Measurements from ENCODE around the gene GALE.
A peak's percentile ranks its signal among the peaks of the same experiment; 100 is the strongest.

GALE gene

GRCh38 chr1:23757812-23758211 is 42.7 kb downstream of the GALE start:
- peaks cover 62% of the 10 kb centered on the region for H3K36me3 Mint-ChIP-seq
- ATAC-seq = no peak
- H3K4me1 Mint-ChIP-seq = peaks cover 6% of the 10 kb centered on the region

DNA sequence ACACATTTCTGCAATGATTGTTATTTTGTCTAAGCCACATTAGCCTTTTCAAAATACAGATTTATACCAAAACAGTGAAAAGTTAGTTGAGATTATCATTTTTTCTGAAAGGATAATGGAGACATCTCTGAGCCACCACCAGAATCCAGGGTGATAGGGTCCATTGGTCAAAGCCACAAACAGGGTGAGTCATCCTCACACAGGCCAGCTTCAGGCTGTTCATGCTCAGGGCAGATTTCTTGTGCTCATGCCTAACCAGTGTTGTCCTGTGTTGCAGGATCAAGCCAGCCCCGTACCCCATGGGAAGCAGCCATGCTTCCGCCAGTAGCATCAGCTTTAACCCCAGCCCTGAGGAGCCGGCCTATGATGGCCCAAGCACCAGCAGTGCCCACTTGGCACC is 43.9 kb downstream of the GALE start:
- no peak for ATAC-seq
- Mint-ChIP-seq H3K4me3 (no peak overlapping the region), H3K36me3 (peaks cover 57% of the 10 kb centered on the region), H3K27ac (no peak overlapping the region), H3K9me3 (no peaks in the 10 kb centered on the region), H3K4me1 (peaks cover 6% of the 10 kb centered on the region), H3K27me3 (no peaks in the 10 kb centered on the region)

More at GRCh38 chr1:23757812-23758211, 42.7 kb downstream of the GALE start:
- Mint-ChIP-seq H3K27ac (no peak overlapping the region), H3K27me3 (no peaks in the 10 kb centered on the region), H3K4me3 (no peak overlapping the region), H3K9me3 (no peaks in the 10 kb centered on the region)

GRCh38 chr1:23752909-23753308 is 47.6 kb downstream of the GALE start:
- Mint-ChIP-seq H3K27me3 (no peaks in the 10 kb centered on the region), H3K36me3 (peaks cover 58% of the 10 kb centered on the region), H3K4me3 (no peak overlapping the region), H3K27ac (no peak overlapping the region), H3K9me3 (no peaks in the 10 kb centered on the region), H3K4me1 (peaks cover 24% of the 10 kb centered on the region)
- no peak for ATAC-seq

DNA sequence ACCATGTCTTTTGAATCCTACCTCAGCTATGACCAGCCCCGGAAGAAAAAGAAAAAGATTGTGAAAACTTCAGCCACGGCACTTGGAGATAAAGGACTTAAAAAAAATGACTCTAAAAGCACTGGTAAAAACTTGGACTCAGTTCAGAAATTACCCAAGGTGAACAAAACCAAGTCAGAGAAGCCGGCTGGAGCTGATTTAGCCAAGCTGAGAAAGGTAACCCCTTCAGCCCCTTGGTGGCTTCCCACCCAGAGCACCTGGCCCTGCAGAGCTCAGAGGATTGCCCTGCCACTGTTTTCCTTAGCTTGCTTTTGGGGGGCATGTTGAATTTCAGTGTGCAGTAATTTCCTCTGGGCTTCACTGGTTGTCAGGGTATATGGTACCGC is 48.7 kb downstream of the GALE start:
- peaks cover 65% of the 10 kb centered on the region for H3K36me3 Mint-ChIP-seq
- peak overlapping the region; percentile 12 for H3K27ac Mint-ChIP-seq
- H3K9me3 Mint-ChIP-seq = no peaks in the 10 kb centered on the region
- no peak for ATAC-seq
- no peak overlapping the region for H3K4me3 Mint-ChIP-seq
- no peaks in the 10 kb centered on the region for H3K27me3 Mint-ChIP-seq
- peaks cover 35% of the 10 kb centered on the region for H3K4me1 Mint-ChIP-seq

GRCh38 chr1:23751050-23751814 is 49.3 kb downstream of the GALE start:
- Mint-ChIP-seq H3K9me3 (no peaks in the 10 kb centered on the region), H3K27ac (peak overlapping the region; percentile 12), H3K4me3 (no peak overlapping the region), H3K4me1 (peaks cover 38% of the 10 kb centered on the region), H3K27me3 (no peaks in the 10 kb centered on the region), H3K36me3 (peaks cover 61% of the 10 kb centered on the region)
- peak; percentile 72 for ATAC-seq

DNA sequence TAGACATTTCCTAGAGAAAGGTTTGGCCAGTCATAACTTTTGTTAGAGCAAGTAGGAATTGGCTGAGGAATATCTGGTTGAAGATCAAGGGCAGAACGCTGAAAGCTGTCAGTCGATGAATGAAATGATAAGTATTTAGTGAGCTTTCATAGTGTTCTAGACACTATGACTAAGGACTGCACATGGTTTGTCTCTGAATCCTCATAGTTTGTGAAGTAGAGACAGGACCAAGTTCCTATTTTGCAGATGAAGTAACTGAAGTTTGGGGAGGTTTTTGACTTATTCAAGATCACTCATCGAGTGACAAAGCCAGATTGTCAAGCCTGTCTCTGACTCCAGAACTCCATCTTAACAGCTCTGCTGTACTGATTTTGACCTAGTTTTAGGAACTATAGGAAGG is 52.5 kb downstream of the GALE start:
- Mint-ChIP-seq H3K4me1 (peaks cover 57% of the 10 kb centered on the region), H3K4me3 (no peak overlapping the region), H3K9me3 (no peaks in the 10 kb centered on the region), H3K27me3 (no peaks in the 10 kb centered on the region), H3K36me3 (peaks cover 38% of the 10 kb centered on the region), H3K27ac (peak overlapping the region; percentile 44)
- ATAC-seq = no peak
